GM12878 (cell line): Measurements from ENCODE around the gene HERPUD1. TPM values are rescaled to one million over a fixed set of nuclear protein-coding genes. Genes with fewer than 3 reads are reported as not detected.

Experiments used
- ATAC-seq: fragments of 200-7000 bp; cut with Tn5 transposase; 3 replicates; pipeline ENCODE4 v1.9.1; 2020; ENCODE audit warnings: mild to moderate bottlenecking, moderate library complexity
- BruUV-seq: library from RNA; stranded (reverse); fragments of 400-500 nt; replicated peaks from 2 replicates; lab custom pipeline; 2021; lab: Mats Ljungman, UMichigan
- CTCF ChIA-PET: fragments of 300-600 bp; sonication (Branson Sonifier 250); formaldehyde crosslinking; extraction: SDS; loops from one replicate; lab custom pipeline; 2021; ENCODE audit warnings: inconsistent platforms; lab: Yijun Ruan, JAX
- POLR2A ChIA-PET: fragments of 350-600 bp; formaldehyde crosslinking; extraction: SDS; loops from one replicate; lab custom pipeline; 2021; ENCODE audit warnings: inconsistent platforms; lab: Charles Lee
- RAD21 ChIA-PET: fragments of 300-600 bp; sonication (Branson Sonifier 250); formaldehyde crosslinking; loops from one replicate; lab custom pipeline; 2023; ENCODE audit warnings: antibody characterized with exemption; ENCODE audit not compliant: unreplicated experiment; lab: Charles Lee
- SMC1A ChIA-PET: fragments of 300-600 bp; sonication (Branson Sonifier 250); formaldehyde crosslinking; loops from one replicate; lab custom pipeline; 2023; ENCODE audit not compliant: unreplicated experiment, uncharacterized antibody; lab: Charles Lee
- DNase-seq: peaks from one replicate; pipeline ENCODE4 v3.0.0-alpha.2; 2011; ENCODE audit warnings: low read depth, low spot score
- FAIRE-seq: peaks from 3 replicates; lab custom pipeline; 2011; peaks lifted over from hg19 to GRCh38; lab: Jason Lieb, UNC
- H2AFZ ChIP-seq: 2 replicates; pipeline ENCODE4 v1.6.0; 2011; ENCODE audit warnings: low read depth, low read length, control low read depth; ENCODE audit not compliant: control insufficient read depth
- H3K27ac ChIP-seq: 2 replicates; pipeline ENCODE4 v1.5.1; 2011; ENCODE audit warnings: control low read depth; ENCODE audit not compliant: control insufficient read depth, insufficient read depth
- H3K27me3 ChIP-seq, 2 experiments: replicated peaks in 1 of 2; 2 replicates each; pipeline versions ENCODE4 v1.6.0 to v1.6.1; 2011; ENCODE audit warnings: low read length in 1 of 2; ENCODE audit not compliant: control insufficient read depth in 2 of 2, insufficient read depth in 2 of 2
- H3K36me3 ChIP-seq, 2 experiments: 2 replicates each; pipeline ENCODE4 v1.5.1; 2011; ENCODE audit warnings: low read length in 1 of 2; ENCODE audit not compliant: control insufficient read depth in 2 of 2, insufficient read depth in 2 of 2
- H3K4me1 ChIP-seq: 2 replicates; pipeline ENCODE4 v1.6.1; 2011; ENCODE audit warnings: mild to moderate bottlenecking, low read length, moderate library complexity, mixed read lengths; ENCODE audit not compliant: control insufficient read depth, insufficient read depth
- H3K4me2 ChIP-seq: 2 replicates; pipeline ENCODE4 v1.6.0; 2011; ENCODE audit warnings: control low read depth; ENCODE audit not compliant: control insufficient read depth, insufficient read depth
- H3K4me3 ChIP-seq: fragments of 200-600 bp; sonication (generic); 2 replicates; pipeline ENCODE4 v1.5.1; 2016
- H3K79me2 ChIP-seq: 2 replicates; pipeline ENCODE4 v1.6.0; 2011; ENCODE audit warnings: low read length; ENCODE audit not compliant: control insufficient read depth, insufficient read depth
- H3K9ac ChIP-seq: 2 replicates; pipeline ENCODE4 v1.8.0; 2011; ENCODE audit warnings: low read length, control low read depth, mixed read lengths; ENCODE audit not compliant: control insufficient read depth, insufficient read depth
- H3K9me3 ChIP-seq: replicated peaks from 3 replicates; pipeline ENCODE4 v1.5.1; 2011; ENCODE audit warnings: mild to moderate bottlenecking, low read length; ENCODE audit not compliant: control insufficient read depth, insufficient read depth
- H4K20me1 ChIP-seq: 2 replicates; pipeline ENCODE4 v1.6.0; 2011; ENCODE audit not compliant: control insufficient read depth, insufficient read depth
- ASH2L ChIP-seq: fragments of 300-600, 200-600 bp; sonication (generic); IDR thresholded peaks from 2 replicates; pipeline ENCODE4 v1.6.1; 2017; ENCODE audit warnings: low read depth, mild to moderate bottlenecking, borderline replicate concordance
- CBX5 ChIP-seq: sonication (generic); IDR thresholded peaks from 2 replicates; pipeline ENCODE4 v1.6.1; 2016; ENCODE audit warnings: low read depth, moderate library complexity, mild to moderate bottlenecking, inconsistent platforms
- E2F4 ChIP-seq: IDR thresholded peaks from 2 replicates; pipeline ENCODE4 v1.6.1; 2012; ENCODE audit warnings: low read depth, low read length, improper control_type of control experiment
- IKZF1 ChIP-seq: fragments of 450-650 bp; conservative IDR thresholded peaks from 2 replicates; pipeline ENCODE4 v1.6.1; 2017; ENCODE audit warnings: antibody characterized with exemption, mild to moderate bottlenecking
- MAX ChIP-seq: IDR thresholded peaks from 2 replicates; pipeline ENCODE4 v1.6.1; 2012; ENCODE audit warnings: low read depth, low read length, improper control_type of control experiment
- MEF2B ChIP-seq: fragments of 450-650 bp; IDR thresholded peaks from 2 replicates; pipeline ENCODE4 v1.6.1; 2018; ENCODE audit warnings: mild to moderate bottlenecking, moderate library complexity; ENCODE audit not compliant: partially characterized antibody, poor library complexity, severe bottlenecking
- NFYB ChIP-seq: IDR thresholded peaks from 2 replicates; pipeline ENCODE4 v1.6.1; 2011; ENCODE audit warnings: low read depth, mild to moderate bottlenecking, low read length, improper control_type of control experiment, moderate library complexity; ENCODE audit not compliant: insufficient read depth
- NR2C2 ChIP-seq: IDR thresholded peaks from 2 replicates; pipeline ENCODE4 v1.6.1; 2011; ENCODE audit warnings: borderline replicate concordance, low read depth; ENCODE audit not compliant: control insufficient read depth, insufficient read length
- RB1 ChIP-seq: fragments of 450-650 bp; formaldehyde crosslinking; IDR thresholded peaks from 2 replicates; pipeline ENCODE4 v1.6.1; 2017; ENCODE audit warnings: mild to moderate bottlenecking, borderline replicate concordance
- SMC3 ChIP-seq: IDR thresholded peaks from 2 replicates; pipeline ENCODE4 v1.6.1; 2011; ENCODE audit warnings: low read length, improper control_type of control experiment, borderline replicate concordance
- STAT1 ChIP-seq: fragments of 450-650 bp; conservative IDR thresholded peaks from 2 replicates; pipeline ENCODE4 v1.6.1; 2014; ENCODE audit warnings: antibody characterized with exemption, mild to moderate bottlenecking
- TCF12 ChIP-seq: IDR thresholded peaks from 2 replicates; pipeline ENCODE4 v1.6.1; 2011; ENCODE audit warnings: low read depth, mild to moderate bottlenecking, low read length
- WGBS: methylation state at CpG from one replicate; pipeline ENCODE4 v1.1.6; 2016; ENCODE audit warnings: low lambda C conversion rate; ENCODE audit not compliant: insufficient replicate concordance, insufficient coverage; ENCODE audit errors: missing lambda C conversion rate; 5-methylcytosine and 5-hydroxymethylcytosine counted together
- in situ Hi-C: fragments of 300-500 bp; cut with MboI; formaldehyde crosslinking; loops from 9 replicates; pipeline ENCODE4 v1.14.3; 2018; ENCODE audit warnings: mixed read lengths
- intact Hi-C: fragments of 100-400 bp; cut with micrococcal nuclease; formaldehyde crosslinking; loops from one replicate; pipeline ENCODE4 v1.14.2; 2022; ENCODE audit not compliant: unreplicated experiment
- polyA plus RNA-seq, 11 experiments: library from polyadenylated mRNA; depleted of rRNA in 4 of 11; unstranded in 6 of 11; stranded (reverse) in 5 of 11; fragments of >200 nt; fragmentation: Nextera tagmentation in 4 of 11; fragmentation: Illumina TruSeq in 1 of 11; extraction: Ambion mirVana in 4 of 11; extraction: Trizol in 1 of 11; gene quantifications; 1 replicate in 1 of 11; 2 replicates in 10 of 11; pipeline versions ENCODE4 v1.2.1 to v1.2.3, GENCODE V29; 2011 to 2016; ENCODE audit warnings: inconsistent platforms in 2 of 11, missing spikeins in 2 of 11, low read depth in 1 of 11
- total RNA-seq, 4 experiments: library from RNA; depleted of rRNA in 3 of 4; stranded (reverse); fragments of >200 nt in 3 of 4; fragmentation: Illumina TruSeq in 1 of 4; extraction: Trizol in 1 of 4; gene quantifications; 2 replicates each; pipeline versions ENCODE4 v1.2.1 to v1.2.3, GENCODE V29; 2013 to 2021
- TF ChIP-seq, protein P1 (sequence below): fragments of 450-650 bp; IDR thresholded peaks from 2 replicates; pipeline ENCODE4 v1.6.1; 2017; ENCODE audit warnings: mild to moderate bottlenecking, moderate library complexity
- TF ChIP-seq, protein P2 (sequence below): IDR thresholded peaks from 2 replicates; pipeline ENCODE4 v1.6.1; 2011; ENCODE audit warnings: borderline replicate concordance, low read depth, mild to moderate bottlenecking, moderate library complexity, low read length; ENCODE audit not compliant: insufficient read depth, poor library complexity, severe bottlenecking

Gene HERPUD1
- total and polyA plus RNA-seq, 10 of the 15 experiments (the other 5 are each of a cell fraction or from before 2014, with no cell fraction given), result 32.6 to 212 (median 122) TPM

GRCh38 chr16:56980792-56981724, 49.1 kb downstream of the HERPUD1 start:
- intact Hi-C loops (loop anchor here (1.0 kb wide), 2 partner anchors 9 to 10 kb away; no protein-coding TSS in a partner anchor), in situ Hi-C loops (no loop called here)
- BruUV-seq, result no TSS peak
- H3K36me3 ChIP-seq, result no peaks in the 10 kb centered on the region
- H2AFZ ChIP-seq, result peak overlapping the region; percentile 7
- H3K9ac ChIP-seq, result peak overlapping the region; percentile 19
- WGBS, result 21% methylated on average over 16 of the region's 16 CpGs
- ChIA-PET CTCF (interaction anchor here (0.8 to 19.4 kb wide), 16 partner anchors 8 to 72 kb away, joined by 3 to 420 read pairs (median 4); partner anchors contain the start of genes CETP and NLRC5), SMC1A (interaction anchor here (0.7 to 31.6 kb wide), 14 partner anchors 8 to 113 kb away, joined by 3 to 604 read pairs (median 6); partner anchors contain the start of genes CETP and NLRC5), RAD21 (interaction anchor here (1.0 to 22.4 kb wide), 9 partner anchors 8 to 113 kb away, joined by 3 to 473 read pairs (median 11); partner anchors contain the start of genes CETP and NLRC5), POLR2A (interaction anchor here (0.6 to 15.9 kb wide), 13 partner anchors 8 to 92 kb away, joined by 3 to 343 read pairs (median 7); partner anchors contain the start of gene NLRC5)
- peak overlapping the region; percentile 41 for H3K27ac ChIP-seq
- peak overlapping the region; percentile 84 for H3K4me2 ChIP-seq
- FAIRE-seq, result no peak
- no peak for DNase-seq
- no peaks in the 10 kb centered on the region for H3K9me3 ChIP-seq
- peak; percentile 67 for ATAC-seq
- peaks cover 6% of the 10 kb centered on the region for H3K79me2 ChIP-seq
- H3K4me1 ChIP-seq, result peaks cover 48% of the 10 kb centered on the region
- H4K20me1 ChIP-seq, result no peaks in the 10 kb centered on the region
- no peak overlapping the region for H3K4me3 ChIP-seq
- no peaks in the 10 kb centered on the region for H3K27me3 ChIP-seq
- TF ChIP-seq RB1 (peak; percentile 99), TCF12 (peak; percentile 87), NFYB (no peak), NR2C2 (no peak), MAX (no peak), STAT1 (0 out of 2 replicates have a peak, but pooled peaks have one; percentile 42), E2F4 (no peak), IKZF1 (peak; percentile 77), ASH2L (no peak), SMC3 (no peak), CBX5 (no peak), MEF2B (peak; percentile 100)
- TF ChIP-seq, protein P1, sequence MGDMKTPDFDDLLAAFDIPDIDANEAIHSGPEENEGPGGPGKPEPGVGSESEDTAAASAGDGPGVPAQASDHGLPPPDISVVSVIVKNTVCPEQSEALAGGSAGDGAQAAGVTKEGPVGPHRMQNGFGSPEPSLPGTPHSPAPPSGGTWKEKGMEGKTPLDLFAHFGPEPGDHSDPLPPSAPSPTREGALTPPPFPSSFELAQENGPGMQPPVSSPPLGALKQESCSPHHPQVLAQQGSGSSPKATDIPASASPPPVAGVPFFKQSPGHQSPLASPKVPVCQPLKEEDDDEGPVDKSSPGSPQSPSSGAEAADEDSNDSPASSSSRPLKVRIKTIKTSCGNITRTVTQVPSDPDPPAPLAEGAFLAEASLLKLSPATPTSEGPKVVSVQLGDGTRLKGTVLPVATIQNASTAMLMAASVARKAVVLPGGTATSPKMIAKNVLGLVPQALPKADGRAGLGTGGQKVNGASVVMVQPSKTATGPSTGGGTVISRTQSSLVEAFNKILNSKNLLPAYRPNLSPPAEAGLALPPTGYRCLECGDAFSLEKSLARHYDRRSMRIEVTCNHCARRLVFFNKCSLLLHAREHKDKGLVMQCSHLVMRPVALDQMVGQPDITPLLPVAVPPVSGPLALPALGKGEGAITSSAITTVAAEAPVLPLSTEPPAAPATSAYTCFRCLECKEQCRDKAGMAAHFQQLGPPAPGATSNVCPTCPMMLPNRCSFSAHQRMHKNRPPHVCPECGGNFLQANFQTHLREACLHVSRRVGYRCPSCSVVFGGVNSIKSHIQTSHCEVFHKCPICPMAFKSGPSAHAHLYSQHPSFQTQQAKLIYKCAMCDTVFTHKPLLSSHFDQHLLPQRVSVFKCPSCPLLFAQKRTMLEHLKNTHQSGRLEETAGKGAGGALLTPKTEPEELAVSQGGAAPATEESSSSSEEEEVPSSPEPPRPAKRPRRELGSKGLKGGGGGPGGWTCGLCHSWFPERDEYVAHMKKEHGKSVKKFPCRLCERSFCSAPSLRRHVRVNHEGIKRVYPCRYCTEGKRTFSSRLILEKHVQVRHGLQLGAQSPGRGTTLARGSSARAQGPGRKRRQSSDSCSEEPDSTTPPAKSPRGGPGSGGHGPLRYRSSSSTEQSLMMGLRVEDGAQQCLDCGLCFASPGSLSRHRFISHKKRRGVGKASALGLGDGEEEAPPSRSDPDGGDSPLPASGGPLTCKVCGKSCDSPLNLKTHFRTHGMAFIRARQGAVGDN, result peak; percentile 82
- TF ChIP-seq, protein P2, sequence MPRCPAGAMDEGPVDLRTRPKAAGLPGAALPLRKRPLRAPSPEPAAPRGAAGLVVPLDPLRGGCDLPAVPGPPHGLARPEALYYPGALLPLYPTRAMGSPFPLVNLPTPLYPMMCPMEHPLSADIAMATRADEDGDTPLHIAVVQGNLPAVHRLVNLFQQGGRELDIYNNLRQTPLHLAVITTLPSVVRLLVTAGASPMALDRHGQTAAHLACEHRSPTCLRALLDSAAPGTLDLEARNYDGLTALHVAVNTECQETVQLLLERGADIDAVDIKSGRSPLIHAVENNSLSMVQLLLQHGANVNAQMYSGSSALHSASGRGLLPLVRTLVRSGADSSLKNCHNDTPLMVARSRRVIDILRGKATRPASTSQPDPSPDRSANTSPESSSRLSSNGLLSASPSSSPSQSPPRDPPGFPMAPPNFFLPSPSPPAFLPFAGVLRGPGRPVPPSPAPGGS, result peak; percentile 90
